BE2C (cell line): Measurements from ENCODE around the gene LEFTY2.

ENCODE experiments used
- DNase-seq: peaks from one replicate; pipeline ENCODE4 v3.0.0-alpha.2; 2020
- H3K27me3 ChIP-seq: fragments of 250-450 bp; sonication (Bioruptor Pico); 2 replicates; pipeline ENCODE4 v1.5.1; 2020; ENCODE audit warnings: mild to moderate bottlenecking
- H3K36me3 ChIP-seq: fragments of 250-450 bp; sonication (Bioruptor Pico); 2 replicates; pipeline ENCODE4 v1.5.1; 2020; ENCODE audit warnings: mild to moderate bottlenecking
- H3K4me1 ChIP-seq: fragments of 250-450 bp; sonication (Bioruptor Pico); 2 replicates; pipeline ENCODE4 v1.5.1; 2020
- H3K4me3 ChIP-seq: 2 replicates; pipeline ENCODE4 v1.5.1; 2011; ENCODE audit warnings: low read depth, low read length
- H3K9me3 ChIP-seq: fragments of 250-450 bp; sonication (Bioruptor Pico); 2 replicates; pipeline ENCODE4 v1.5.1; 2020
- CTCF ChIP-seq: IDR thresholded peaks from 2 replicates; pipeline ENCODE4 v1.5.1; 2012; ENCODE audit warnings: mild to moderate bottlenecking, low read depth, low read length

Gene LEFTY2

GRCh38 chr1:225908013-225908640 is 32.9 kb downstream of the LEFTY2 start:
- Histone ChIP-seq H3K4me1 (peaks cover 6% of the 10 kb centered on the region; the same call in 1 of the 2 replicates), H3K36me3 (no peaks in the 10 kb centered on the region), H3K4me3 (no peak overlapping the region), H3K9me3 (no peaks in the 10 kb centered on the region), H3K27me3 (no peaks in the 10 kb centered on the region)
- DNase-seq = no peak
- TF ChIP-seq CTCF = no peak

DNA sequence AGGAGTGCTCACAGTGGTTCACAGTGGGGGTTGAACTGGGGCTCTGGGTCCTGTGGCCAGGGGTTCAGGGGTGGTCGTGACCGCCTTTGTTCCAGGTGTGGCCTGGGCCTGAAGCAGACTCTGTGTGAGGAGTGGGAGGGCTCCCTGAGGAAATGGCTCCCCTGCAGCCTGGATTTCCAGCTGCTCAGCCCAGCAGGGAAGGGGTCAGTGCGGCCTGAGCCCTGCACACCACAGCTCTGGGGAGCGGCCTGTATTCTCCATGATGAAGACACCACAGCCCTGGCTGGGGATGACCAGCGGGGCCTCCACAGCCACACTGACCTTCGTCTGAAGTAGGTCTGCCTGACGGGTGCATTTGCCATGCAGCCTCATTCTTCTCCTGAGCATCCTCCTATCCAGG is 33.7 kb downstream of the LEFTY2 start:
- Histone ChIP-seq H3K4me1 (peaks cover 6% of the 10 kb centered on the region; the same call in 1 of the 2 replicates), H3K4me3 (no peak overlapping the region), H3K9me3 (no peaks in the 10 kb centered on the region), H3K36me3 (no peaks in the 10 kb centered on the region), H3K27me3 (no peaks in the 10 kb centered on the region)
- DNase-seq = no peak
- no peak for TF ChIP-seq CTCF

- Histone ChIP-seq H3K4me1 (peaks cover 6% of the 10 kb centered on the region; the same call in 1 of the 2 replicates), H3K4me3 (no peak overlapping the region), H3K27me3 (no peaks in the 10 kb centered on the region), H3K9me3 (no peaks in the 10 kb centered on the region), H3K36me3 (no peaks in the 10 kb centered on the region)
- DNase-seq = no peak
- no peak for TF ChIP-seq CTCF
These were observed 34.6 kb downstream of the LEFTY2 start for GRCh38 chr1:225906467-225906866.

DNA sequence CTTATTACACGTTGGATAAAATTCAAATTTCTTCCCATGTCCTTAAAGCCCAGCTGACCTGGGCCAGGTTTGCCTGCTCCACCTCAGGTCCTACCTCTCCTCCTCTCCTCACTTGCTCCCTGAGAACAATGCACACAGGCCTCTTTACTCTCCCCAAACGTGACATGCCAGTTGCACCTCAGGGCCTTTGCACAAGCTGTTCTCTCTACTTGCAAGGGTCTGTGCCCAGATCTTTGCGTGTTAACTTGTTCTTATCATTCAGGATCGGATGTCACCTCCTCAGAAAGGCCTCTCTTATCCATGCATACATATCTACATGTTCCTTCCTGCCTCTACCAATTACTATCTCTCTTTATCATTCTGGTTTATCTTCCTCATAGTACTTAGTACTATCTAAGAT is 37.4 kb downstream of the LEFTY2 start:
- TF ChIP-seq CTCF = no peak

DNA sequence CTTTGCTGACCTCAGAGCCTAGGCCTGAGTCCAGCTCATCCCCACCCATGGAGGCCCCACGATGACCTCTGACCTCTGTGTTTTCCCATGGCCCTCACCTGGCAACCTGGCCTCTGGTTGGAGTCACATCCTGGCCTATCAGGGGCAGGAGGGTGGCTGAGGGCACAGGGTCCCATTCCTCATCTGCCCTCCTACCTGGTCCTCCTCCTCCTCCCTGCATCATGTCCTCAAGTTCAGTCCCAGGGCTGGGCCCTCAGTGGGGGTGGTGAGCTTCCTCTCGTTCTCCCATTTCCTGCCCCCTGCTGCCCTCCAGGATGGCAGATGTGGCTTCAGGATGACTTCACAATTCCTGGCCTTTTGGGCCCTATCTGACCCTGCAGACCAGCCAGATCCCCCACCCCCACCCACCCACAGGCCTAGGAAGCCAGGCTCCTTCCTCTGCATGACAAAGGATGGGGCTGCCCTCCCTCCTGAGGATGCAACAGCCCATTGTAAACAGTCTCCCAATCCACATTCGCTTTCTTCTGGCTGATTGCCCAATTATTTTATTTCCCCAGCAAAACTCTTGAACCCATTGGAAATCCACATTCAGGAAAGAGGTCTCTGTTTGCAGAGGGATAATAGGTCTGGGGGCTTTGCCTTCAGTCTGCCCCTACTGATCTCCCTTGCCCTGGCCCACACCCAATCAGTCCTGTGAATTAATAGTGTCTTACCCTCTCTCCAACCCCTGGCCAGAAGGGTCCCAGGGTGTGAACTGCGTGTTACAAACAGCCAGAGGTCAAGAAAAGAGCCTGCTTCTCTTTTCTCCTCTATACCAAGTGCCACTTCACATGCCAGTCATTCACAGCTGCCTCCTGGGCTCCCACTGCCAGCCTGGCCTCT is 41.7 kb downstream of the LEFTY2 start:
- no peak for DNase-seq
- no peaks in the 10 kb centered on the region for H3K4me1 ChIP-seq
- no peaks in the 10 kb centered on the region for H3K36me3 ChIP-seq
- H3K9me3 ChIP-seq = no peaks in the 10 kb centered on the region
- no peak for TF ChIP-seq CTCF
- H3K27me3 ChIP-seq = no peaks in the 10 kb centered on the region
- H3K4me3 ChIP-seq = no peak overlapping the region

More for the DNA sequence above, 37.4 kb downstream of the LEFTY2 start:
- peaks cover 6% of the 10 kb centered on the region; the same call in 1 of the 2 replicates for H3K4me1 ChIP-seq
- DNase-seq = no peak
- H3K27me3 ChIP-seq = no peaks in the 10 kb centered on the region
- H3K36me3 ChIP-seq = no peaks in the 10 kb centered on the region
- H3K4me3 ChIP-seq = no peak overlapping the region
- no peaks in the 10 kb centered on the region for H3K9me3 ChIP-seq
